Vagina (tissue), 2 donors: ENCODE results near the gene HIVEP2.

ENCODE experiments used
- POLR2A ChIP-seq, 2 donors: fragments of 450-650 bp; IDR thresholded peaks; one replicate each; pipeline ENCODE4 v1.6.1; 2017; ENCODE audit warnings: antibody characterized with exemption in 2 of 2, mild to moderate bottlenecking in 2 of 2, moderate library complexity in 2 of 2
- TF ChIP-seq, protein P1 (sequence below), 3 experiments: fragments of 450-650 bp in 2 of 3; fragments of 200-600 bp in 1 of 3; sonication (generic) in 1 of 3; IDR thresholded peaks; one replicate each; pipeline ENCODE4 v1.5.1; 2017 to 2019; ENCODE audit warnings: antibody characterized with exemption in 3 of 3, mild to moderate bottlenecking in 2 of 3, moderate library complexity in 2 of 3

GRCh38 chr6:142906945-142907470 is 38.0 kb downstream of the HIVEP2 start:
- TF ChIP-seq, protein P1, sequence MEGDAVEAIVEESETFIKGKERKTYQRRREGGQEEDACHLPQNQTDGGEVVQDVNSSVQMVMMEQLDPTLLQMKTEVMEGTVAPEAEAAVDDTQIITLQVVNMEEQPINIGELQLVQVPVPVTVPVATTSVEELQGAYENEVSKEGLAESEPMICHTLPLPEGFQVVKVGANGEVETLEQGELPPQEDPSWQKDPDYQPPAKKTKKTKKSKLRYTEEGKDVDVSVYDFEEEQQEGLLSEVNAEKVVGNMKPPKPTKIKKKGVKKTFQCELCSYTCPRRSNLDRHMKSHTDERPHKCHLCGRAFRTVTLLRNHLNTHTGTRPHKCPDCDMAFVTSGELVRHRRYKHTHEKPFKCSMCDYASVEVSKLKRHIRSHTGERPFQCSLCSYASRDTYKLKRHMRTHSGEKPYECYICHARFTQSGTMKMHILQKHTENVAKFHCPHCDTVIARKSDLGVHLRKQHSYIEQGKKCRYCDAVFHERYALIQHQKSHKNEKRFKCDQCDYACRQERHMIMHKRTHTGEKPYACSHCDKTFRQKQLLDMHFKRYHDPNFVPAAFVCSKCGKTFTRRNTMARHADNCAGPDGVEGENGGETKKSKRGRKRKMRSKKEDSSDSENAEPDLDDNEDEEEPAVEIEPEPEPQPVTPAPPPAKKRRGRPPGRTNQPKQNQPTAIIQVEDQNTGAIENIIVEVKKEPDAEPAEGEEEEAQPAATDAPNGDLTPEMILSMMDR (IDR thresholded peaks at IDR 0.05): no peak
- no peak for TF ChIP-seq POLR2A (IDR thresholded peaks at IDR 0.05)
